GM21528 (cell line): ENCODE results near the gene MYPOP.
"Not testable (repeated sequence)": the region's sequence is repeated elsewhere in the genome, so short reads cannot be mapped to it uniquely, and the experiment has no call there.

Source experiments
- ATAC-seq: cut with Tn5 transposase; IDR thresholded peaks from one replicate; pipeline ENCODE4 v1.9.1; 2021; ENCODE audit warnings: mild to moderate bottlenecking, moderate library complexity; ENCODE audit not compliant: unreplicated experiment, low FRiP score

Gene MYPOP

DNA sequence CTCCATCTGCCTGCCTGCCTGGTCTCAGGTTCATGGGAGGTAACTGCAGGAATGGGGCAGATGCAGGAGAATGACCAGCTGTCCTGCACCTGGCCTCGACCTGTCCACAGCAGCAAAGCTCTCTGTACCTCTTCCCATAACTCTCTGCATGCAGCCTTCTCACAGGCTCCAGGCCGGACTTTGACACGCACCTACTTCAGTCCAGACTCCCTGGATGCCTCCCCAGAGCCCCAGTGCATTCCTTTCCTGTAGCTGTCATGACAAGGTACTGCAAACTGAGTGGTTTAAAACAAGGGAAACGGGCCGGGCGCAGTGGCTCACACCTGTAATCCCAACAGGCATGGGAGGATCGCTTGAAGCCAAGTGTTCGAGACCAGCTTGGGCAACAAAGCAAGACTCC lies 8.9 kb upstream of the MYPOP start:
- no peak for ATAC-seq

DNA sequence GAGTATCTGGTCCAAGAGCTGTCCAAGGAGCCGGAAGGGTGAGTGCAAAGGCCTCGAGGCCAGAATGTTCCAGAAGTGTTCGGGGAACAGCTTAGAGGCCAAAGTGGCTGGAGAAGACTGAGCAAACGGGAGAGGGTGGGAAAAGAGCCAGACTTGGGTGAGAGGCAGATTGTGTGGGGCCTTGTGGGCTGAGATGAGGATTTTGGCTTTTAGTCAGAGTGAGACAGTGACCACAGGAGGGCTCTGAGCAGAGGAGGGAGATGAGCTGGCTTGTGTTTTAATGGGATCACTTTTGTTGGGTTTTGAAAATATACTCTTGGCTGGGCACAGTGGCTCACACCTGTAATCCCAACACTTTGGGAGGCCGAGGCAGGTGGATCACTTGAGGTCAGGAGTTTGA lies 6.5 kb upstream of the MYPOP start:
- no peak for ATAC-seq

DNA sequence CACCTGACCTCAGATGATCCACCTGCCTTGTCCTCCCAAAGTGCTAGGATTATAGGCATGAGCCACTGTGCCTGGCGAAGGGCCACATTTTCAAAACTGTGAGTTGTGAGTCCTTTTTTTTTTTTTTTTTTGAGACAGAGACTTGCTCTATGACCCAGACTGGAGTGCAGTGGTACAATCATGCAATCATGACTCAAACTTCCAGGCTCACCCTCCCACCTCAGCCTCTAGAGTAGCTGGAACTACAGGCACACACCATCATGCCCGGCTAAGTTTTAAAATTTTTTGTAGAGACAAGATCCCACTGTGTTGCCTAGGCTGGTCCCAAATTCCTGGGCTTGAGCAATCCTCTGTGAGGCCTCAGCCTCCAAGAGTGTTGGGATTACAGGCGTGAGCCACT lies 3.8 kb upstream of the MYPOP start:
- ATAC-seq = no peak

DNA sequence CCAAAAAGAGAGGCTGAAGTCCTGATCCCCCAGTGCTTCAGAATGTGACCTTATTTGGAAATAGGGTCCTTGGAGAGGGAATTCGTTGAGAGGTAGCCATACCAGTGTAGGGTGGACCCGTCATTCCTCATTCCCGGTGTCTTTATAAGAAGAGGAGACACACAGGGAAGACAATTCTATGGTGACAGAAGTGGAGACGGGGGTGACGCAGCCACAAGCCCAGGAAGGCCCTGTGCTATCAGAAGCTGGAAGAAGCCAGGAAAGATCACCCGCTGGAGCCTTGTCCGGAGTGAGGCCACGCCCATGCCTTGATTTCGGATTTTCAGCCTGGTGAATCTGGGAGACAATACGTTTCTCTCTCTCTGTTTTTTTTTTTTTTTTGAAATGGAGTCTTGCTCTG lies 2.6 kb upstream of the MYPOP start:
- ATAC-seq = no peak

DNA sequence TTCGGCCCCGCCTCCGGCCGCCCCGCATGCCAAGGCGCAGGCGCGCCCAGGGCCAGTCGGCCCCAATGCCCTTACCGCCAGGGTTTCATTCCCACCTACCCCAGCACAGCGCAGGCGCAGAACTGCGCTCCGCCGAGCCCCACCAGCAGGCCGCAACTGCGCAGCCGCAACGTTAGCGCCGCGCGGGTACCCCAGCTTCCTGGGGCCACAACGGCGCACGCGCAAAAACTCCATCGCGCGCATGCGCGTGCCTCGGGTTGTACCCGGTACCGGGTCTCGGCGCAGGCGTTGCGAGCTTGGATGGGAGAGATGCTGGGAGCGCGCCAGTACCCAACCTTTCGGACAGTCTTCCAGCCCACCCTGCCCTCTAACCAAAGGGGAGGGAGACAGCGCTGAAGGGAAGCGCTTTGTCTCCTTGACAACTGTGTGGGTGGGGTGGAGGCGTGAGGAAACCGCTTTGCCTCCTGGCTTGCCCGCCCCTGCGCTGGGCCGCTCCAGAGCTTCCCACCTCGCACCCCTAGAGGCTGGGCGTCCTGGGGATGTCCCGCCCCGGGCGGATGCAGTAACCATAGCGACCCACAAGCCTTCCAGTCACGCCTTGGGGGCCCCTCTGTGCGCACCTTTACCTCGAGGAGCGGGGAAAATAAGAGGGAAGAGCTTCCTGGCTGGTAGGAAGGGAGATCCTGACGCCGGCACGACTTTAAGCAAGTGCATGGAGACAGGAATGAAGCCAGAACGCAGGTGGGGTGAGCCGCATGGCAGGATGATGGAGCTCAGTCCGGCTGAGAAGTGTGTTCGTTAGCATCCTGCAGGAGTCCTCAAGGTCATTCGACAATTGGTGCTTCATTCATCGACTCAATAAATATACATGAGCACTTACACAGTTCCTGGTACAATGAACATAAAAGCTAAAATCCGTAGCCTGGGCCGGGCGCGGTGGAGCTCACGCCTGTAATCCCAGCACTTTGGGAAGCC lies 525 bp upstream of the MYPOP start:
- peak; percentile 79 for ATAC-seq

DNA sequence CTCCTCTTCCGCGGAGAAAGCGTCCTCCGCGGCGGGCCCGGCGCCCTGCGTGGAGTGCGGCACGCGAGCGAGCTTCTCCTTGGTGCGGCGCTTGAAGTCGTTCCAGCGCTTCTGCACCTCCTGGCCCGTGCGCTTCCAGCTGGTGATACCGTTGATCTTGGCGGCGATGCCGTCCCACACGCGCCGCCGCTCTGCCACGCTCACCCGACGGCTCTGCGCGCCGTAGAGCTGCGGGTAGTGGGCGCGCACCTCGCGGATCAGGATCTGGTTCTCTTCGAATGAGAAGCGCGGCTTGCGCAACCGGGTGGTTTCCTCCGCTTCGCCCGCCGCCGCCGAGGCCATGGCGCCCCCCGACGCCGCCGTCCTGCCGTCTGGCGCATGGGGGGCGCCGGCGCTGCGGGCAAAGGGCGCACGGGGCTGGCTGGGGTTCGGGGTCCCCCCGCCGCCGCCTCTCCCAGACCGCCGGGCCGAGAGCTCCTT lies 941 bp downstream of the MYPOP start:
- no peak for ATAC-seq

DNA sequence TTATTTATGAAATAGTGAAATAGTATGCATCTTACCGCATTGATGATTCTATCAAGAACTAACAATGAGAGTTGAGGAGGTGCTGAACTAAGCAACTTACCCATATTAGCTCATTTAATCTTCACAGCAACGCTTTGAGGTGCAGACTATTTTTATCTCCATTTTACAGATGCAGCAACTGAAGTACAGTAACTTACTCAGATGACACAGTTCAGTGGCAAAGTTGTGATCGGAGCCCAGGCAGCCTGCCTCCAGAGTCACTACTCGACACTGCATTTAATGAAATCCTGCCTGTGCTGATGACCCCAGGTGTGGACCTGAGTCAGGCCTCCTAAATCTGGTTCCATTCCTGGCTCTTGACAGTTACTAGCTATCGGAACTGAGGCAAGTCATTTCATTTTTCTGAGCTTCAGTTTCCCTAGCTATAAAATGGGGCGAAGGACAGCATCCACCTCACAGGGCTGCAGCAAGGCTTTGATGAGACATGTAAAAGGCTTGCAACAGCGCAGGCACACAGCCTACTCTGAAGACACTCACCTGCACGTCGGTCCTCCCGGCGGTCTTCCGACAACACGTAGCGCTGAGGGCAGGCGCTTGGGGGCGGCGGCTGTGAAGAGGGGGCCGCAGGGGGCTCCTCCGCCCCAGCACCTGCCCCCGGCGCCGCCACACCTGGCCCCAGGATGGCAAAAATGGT lies 1.5 kb downstream of the MYPOP start:
- ATAC-seq = no peak

DNA sequence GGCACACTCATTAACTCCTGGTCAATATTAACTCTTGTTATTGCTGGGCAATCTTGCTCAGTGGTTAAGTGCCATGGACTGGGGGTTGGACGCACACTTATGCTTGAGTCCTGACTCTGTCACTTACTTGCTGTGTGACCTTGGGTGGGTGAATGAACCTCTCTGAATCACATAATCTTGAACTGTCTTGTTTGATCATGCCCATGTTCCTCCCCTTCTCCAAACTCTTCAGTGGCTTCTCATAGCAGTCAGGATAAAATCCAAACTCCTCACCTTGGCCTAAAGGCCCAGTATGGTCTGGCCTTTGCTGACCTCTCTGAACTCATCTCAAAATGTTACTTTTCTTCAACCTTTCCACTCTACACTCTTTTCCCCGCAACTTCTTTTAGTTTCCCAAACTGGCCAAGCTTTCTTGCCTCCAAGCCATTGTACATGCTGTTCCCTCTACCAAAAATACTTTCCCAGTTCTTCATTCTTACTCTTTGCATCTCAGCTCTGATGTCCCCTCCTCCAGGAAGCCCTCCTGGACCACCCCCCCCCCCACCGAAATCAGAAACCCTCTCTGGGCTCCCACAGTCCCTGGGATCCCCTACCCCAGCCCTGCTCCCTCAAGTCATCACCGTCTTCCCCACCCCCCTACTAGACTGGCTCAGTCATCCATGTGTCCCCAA lies 2.4 kb downstream of the MYPOP start:
- no peak for ATAC-seq

DNA sequence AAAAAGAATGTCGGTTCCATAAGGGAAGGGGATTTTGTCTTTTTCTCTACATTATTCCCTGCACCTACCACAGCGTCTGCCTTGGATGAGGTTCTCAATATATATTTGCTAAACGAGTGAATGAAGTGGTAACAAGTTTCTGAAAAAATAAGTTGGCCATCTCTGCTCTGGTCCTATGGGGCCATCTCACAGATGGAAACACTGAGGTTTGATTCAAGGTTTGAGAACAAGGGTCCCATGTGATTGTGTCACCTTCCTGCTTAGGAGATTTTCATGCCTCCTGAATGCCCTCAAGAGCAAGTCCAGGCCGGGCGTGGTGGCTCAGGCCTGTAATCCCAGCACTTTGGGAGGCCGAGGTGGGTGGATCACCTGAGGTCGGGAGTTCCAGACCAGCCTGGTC lies 3.2 kb downstream of the MYPOP start:
- no peak for ATAC-seq

DNA sequence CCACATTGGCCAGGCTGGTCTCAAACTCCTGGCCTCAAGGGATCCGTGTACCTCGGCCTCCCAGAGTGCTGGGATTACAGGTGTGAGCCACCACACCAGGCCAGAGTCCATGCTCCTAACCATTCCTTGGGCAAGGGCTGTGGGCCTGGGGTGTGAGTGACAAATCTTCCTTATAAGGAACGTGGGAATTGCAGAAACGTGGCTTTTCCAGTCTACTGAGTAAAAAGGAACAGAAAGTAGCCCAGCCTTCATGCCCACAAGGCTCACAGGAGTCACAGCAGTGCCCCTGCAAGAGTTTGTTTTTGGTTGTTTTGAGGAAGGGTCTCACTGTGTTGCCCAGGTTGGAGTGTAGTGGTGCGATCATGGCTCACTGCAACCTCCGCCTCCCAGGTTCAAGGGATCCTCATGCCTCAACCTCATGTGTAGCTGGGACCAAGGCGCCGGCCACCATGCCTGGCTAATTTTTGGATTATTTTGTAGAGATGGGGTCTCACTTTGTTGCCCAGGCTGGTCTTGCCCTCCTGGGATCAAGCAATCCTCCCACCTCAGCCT lies 5.1 kb downstream of the MYPOP start:
- ATAC-seq = no peak

DNA sequence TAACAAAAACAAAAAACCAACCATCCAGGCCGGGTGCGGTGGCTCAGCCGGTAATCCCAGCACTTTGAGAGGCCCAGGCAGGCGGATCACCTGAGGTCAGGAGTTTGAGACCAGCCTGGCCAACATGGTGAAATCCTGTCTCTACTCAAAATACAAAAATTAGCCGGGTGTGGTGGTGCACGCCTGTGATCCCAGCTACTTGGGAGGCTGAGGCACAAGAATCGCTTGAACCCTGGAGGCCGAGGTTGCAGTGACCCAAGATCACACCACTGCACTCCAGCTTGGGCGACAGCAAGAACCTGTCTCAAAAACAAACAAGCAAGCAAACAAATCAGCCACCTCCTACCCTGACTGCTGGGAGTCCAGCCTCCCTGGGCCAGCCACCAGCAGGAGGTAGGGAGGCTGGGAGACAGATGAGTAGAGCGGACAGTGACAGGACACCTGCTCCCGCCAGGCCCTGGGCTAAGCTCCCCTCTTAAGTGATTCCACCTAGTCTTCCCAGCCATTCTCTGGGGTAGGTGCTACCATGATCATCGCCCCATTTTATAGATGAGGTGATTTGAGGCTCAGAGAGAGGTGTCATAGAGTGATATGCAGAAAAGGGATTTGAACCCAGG lies 6.3 kb downstream of the MYPOP start:
- not testable (repeated sequence) for ATAC-seq

DNA sequence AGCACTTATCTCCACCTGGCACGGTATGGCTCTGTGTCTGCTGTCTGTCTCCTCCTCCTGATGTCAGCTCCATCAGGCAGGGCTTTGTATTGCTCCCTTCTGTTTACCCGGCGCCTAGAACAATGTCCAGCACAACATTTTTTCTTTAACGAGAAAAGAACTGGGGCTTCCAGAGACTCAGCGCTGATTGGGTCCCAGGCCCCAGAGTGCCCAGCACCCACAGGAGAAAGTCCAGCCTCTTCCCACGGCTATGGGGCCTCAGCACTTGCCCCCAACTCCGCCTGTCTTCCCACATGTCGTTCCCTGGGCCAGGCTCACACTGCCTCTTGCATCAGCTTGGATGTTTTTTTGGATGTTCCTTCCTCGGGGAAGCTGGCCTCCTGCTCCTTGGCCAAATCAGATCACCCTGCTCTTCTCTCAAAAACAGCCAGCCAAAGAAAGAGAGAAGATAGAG lies 6.9 kb downstream of the MYPOP start:
- ATAC-seq = no peak

DNA sequence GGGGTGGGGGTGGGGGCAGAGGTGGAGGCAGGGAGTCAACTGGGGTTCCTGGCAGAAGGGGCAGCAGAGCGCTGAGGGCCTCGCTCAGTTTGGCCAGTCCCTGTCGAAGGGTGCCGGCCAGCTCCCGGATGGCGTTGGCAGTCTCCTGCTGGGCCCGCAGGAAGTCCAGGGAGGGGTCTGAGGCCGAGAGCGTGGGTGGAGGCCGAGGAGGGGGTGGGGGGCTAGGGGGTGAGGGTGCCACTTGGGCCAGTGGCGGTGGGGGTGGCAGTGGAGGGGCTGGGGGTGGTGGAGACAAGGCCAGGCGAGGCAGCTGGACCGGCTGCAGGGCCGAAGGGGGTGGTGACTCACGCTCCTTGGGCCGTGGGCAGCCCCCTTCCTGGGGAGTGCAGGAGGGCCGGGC lies 11.5 kb downstream of the MYPOP start:
- ATAC-seq = no peak

DNA sequence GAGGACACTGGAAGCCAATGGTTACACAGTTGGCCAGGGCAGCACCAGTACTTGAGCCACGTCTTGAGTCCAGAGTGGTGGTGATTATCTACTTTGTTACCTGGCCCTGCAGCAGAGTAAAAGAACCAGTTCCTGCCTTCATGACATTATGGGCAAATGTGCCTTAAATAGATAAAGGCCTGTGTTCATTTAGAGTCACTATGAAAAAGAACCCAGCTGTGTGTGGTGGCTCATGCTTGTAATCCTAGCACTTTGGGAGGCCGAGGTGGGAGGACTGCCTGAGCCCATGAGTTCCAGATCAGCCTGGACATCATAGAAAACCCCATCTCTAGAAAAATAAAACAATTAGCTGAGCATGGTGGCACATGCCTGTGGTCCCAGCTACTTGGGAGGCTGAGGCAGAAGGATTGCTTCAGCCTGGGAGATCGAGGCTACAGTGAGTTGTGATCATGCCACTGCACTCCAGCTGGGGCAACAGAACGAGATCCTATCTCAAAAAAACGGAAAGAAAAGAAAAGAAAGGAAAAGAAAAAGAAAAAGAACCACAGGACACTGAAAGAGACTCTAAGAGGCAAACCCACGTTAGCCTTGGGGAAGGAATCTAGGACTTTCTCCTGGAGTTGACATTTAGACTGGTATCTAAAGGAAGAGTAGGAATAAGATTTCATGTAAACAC lies 13.1 kb downstream of the MYPOP start:
- ATAC-seq = no peak

DNA sequence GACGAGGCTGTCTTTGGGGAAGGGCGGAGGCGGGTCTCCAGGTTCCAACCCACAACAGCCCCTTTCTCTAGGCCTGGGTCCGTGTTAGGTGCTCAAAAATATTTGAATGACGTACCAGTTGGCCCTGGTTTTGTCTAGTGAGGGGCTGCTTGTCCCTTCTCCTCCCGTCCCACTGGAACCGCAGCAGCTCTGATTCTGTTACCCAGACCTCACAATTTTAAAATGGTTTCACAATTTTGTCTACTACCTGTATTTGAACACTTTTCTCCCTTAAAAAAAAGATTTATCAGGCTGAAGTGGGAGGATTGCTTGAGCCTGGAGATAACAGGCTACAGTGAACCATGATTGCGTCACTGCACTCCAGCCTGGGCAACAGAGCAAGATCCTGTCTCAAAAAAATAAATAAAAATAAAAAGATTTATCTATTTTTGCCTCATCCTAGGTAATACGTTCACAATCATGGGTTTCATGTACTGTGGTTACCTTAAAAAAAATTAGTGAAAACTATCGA lies 15.2 kb downstream of the MYPOP start:
- ATAC-seq = no peak

DNA sequence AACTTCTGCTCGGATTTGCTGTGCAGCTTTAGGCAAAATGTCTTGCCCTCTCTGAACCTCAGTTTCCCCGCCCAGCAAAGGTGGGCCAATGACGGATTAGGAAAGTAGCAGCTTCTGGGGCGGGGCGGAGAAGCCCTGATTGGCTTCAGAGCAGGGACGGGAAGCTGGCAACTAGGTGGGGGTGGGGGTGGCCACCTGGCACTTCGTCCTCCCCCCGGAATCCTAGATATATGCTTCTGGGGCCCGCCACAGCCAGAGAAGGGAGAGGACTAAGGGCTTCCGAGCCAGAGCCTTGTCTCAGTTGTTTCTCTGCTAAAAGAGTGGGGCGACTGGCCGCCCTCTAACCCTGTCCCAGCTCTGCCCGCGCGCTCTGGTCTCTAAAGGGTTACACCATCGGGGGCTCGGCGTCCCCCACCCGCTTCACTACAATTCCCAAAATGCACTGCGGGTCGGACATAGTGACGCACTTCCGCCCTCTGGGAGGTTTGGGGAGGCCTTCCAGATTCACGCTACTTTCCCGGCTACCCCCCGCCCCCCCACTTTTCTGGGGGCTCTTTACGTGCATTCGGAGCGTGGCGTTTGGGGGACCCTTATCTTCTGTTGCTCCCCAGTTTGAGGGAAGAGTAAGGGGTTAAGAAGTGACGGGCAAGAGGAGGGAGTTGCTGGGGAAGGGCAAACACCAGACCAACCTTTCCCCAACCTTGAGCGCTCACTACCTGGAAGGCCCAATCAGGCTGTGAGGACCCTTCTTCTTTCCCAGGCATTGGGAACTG lies 15.8 kb downstream of the MYPOP start:
- peak; percentile 45 for ATAC-seq

DNA sequence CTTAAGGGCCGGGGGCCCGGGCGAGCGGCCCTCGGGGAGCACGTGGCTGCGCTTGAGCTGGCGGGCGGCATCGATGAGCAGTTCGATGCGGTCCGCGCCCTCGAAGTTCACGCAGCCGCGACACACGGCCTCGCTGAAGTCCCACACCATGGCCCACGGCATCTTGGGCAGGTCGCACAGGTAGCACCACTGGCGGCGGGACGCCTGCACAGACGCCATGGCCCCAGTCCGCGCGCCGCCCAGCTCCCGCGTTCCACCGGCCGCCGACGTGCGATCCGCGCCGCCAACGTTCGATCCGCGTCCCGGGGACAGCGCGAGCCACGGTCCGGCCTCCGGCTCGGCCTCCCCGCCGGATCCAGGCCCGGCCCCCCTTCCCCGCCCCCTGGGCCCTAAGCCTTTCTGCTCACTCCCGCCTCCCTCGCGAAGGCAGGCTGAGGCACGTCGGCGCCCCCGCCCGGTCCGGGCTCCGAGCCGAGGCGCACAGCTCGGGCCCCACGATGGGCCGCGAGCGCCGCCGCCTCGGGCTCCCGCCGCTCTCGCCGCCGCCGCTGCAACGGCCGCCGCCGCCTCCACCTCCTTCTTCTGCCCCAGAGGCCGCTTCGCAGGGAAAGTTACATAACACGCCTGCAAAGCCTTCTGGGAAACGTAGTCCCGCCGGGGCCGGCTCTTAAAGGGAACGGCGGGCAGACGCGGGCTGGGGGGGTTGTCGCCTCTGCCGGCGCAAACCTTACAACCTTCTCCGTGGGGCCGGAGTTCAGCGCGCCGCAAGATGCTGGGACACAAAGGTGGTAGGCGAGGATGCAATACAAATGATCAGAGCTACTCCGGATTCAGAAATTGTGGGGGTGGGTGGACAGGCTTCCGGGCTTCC lies 16.6 kb downstream of the MYPOP start, which contains the start of gene IRF2BP1:
Gene IRF2BP1, minus strand, starts transcription at position 586 of the 871 bp plus-strand sequence. Its CDS starts 367 bp downstream, at position 219.
- peak; percentile 59 for ATAC-seq
